Mammary epithelial cell (primary cell): Measurements from ENCODE around the gene PPFIBP2.

Experiments used
- EZH2 ChIP-seq: IDR thresholded peaks from 2 replicates; pipeline ENCODE4 v1.6.1; 2012; ENCODE audit warnings: low read length, inconsistent platforms, borderline replicate concordance
- TF ChIP-seq, protein P1 (sequence below), 2 donors: IDR thresholded peaks in 1 of 2; conservative IDR thresholded peaks in 1 of 2; 2 replicates each; pipeline ENCODE4 v1.5.1; 2011 to 2012; ENCODE audit warnings: inconsistent platforms in 2 of 2, low read length in 2 of 2, mild to moderate bottlenecking in 2 of 2, control low read depth in 1 of 2, low read depth in 1 of 2; ENCODE audit not compliant: insufficient read depth in 1 of 2; ENCODE audit errors: extremely low read depth in 1 of 2

GRCh38 chr11:7640816-7641215 lies 127.0 kb downstream of the PPFIBP2 start:
- TF ChIP-seq, protein P1, sequence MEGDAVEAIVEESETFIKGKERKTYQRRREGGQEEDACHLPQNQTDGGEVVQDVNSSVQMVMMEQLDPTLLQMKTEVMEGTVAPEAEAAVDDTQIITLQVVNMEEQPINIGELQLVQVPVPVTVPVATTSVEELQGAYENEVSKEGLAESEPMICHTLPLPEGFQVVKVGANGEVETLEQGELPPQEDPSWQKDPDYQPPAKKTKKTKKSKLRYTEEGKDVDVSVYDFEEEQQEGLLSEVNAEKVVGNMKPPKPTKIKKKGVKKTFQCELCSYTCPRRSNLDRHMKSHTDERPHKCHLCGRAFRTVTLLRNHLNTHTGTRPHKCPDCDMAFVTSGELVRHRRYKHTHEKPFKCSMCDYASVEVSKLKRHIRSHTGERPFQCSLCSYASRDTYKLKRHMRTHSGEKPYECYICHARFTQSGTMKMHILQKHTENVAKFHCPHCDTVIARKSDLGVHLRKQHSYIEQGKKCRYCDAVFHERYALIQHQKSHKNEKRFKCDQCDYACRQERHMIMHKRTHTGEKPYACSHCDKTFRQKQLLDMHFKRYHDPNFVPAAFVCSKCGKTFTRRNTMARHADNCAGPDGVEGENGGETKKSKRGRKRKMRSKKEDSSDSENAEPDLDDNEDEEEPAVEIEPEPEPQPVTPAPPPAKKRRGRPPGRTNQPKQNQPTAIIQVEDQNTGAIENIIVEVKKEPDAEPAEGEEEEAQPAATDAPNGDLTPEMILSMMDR (conservative IDR thresholded peaks at IDR 0.05 in 1 of 2, IDR thresholded peaks at IDR 0.05 in 1 of 2; ENCODE audit: extremely low read depth in 1 of 2, insufficient read depth in 1 of 2, low read depth in 1 of 2, low read length in 2 of 2) = no peak
- no peak for TF ChIP-seq EZH2
